HL-60 (cell line): ENCODE results near the gene IL17D.

Source experiments
- DNase-seq, 2 experiments: peaks; one replicate each; pipeline ENCODE4 v3.0.0-alpha.2; 2010 to 2020; ENCODE audit warnings: low read depth in 1 of 2, low spot score in 1 of 2
- H3K27ac ChIP-seq: fragments of 250-450 bp; sonication (Bioruptor Pico); replicated peaks from 2 replicates; pipeline ENCODE4 v1.5.1; 2020; ENCODE audit warnings: mild to moderate bottlenecking, moderate library complexity
- H3K27me3 ChIP-seq: fragments of 250-450 bp; sonication (Bioruptor Pico); 2 replicates; pipeline ENCODE4 v1.5.1; 2021; ENCODE audit warnings: mild to moderate bottlenecking, moderate library complexity; ENCODE audit not compliant: insufficient read depth, poor library complexity, severe bottlenecking
- H3K4me3 ChIP-seq: replicated peaks from 2 replicates; pipeline ENCODE4 v1.5.1; 2011; ENCODE audit warnings: mild to moderate bottlenecking, control low read depth, low read length; ENCODE audit not compliant: insufficient read depth
- GABPA ChIP-seq: IDR thresholded peaks from 2 replicates; pipeline ENCODE4 v1.6.1; 2012; ENCODE audit warnings: low read depth
- POLR2AphosphoS5 ChIP-seq: IDR thresholded peaks from 2 replicates; pipeline ENCODE4 v1.6.1; 2012; ENCODE audit warnings: low read depth
- REST ChIP-seq: IDR thresholded peaks from 2 replicates; pipeline ENCODE4 v1.6.1; 2012; ENCODE audit warnings: low read depth; ENCODE audit not compliant: insufficient replicate concordance
- SPI1 ChIP-seq: IDR thresholded peaks from 2 replicates; pipeline ENCODE4 v1.6.1; 2012; ENCODE audit warnings: low read depth, mild to moderate bottlenecking, borderline replicate concordance
- TF ChIP-seq, protein P1 (sequence below): IDR thresholded peaks from one replicate; pipeline ENCODE4 v1.5.1; 2011; ENCODE audit warnings: low read length, control low read depth, inconsistent platforms; ENCODE audit not compliant: insufficient read depth

Gene IL17D

GRCh38 chr13:20714563-20715329 is 11.2 kb downstream of the IL17D start:
- Histone ChIP-seq H3K27ac (no peak overlapping the region), H3K27me3 (no peaks in the 10 kb centered on the region), H3K4me3 (no peak overlapping the region)
- DNase-seq = no peak
- TF ChIP-seq, protein P1, sequence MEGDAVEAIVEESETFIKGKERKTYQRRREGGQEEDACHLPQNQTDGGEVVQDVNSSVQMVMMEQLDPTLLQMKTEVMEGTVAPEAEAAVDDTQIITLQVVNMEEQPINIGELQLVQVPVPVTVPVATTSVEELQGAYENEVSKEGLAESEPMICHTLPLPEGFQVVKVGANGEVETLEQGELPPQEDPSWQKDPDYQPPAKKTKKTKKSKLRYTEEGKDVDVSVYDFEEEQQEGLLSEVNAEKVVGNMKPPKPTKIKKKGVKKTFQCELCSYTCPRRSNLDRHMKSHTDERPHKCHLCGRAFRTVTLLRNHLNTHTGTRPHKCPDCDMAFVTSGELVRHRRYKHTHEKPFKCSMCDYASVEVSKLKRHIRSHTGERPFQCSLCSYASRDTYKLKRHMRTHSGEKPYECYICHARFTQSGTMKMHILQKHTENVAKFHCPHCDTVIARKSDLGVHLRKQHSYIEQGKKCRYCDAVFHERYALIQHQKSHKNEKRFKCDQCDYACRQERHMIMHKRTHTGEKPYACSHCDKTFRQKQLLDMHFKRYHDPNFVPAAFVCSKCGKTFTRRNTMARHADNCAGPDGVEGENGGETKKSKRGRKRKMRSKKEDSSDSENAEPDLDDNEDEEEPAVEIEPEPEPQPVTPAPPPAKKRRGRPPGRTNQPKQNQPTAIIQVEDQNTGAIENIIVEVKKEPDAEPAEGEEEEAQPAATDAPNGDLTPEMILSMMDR = no peak
- TF ChIP-seq GABPA (no peak), POLR2AphosphoS5 (no peak), REST (no peak), SPI1 (no peak)

GRCh38 chr13:20715330-20715712 is 11.8 kb downstream of the IL17D start:
- Histone ChIP-seq H3K4me3 (no peak overlapping the region), H3K27me3 (no peaks in the 10 kb centered on the region), H3K27ac (no peak overlapping the region)
- DNase-seq = no peak
- TF ChIP-seq, protein P1 = no peak
- TF ChIP-seq POLR2AphosphoS5 (no peak), REST (no peak), GABPA (no peak), SPI1 (no peak)

- no peak overlapping the region for H3K4me3 ChIP-seq
- no peak for DNase-seq
- TF ChIP-seq POLR2AphosphoS5 = no peak
- TF ChIP-seq GABPA = no peak
- no peak for TF ChIP-seq REST
- TF ChIP-seq, protein P1 = no peak
- no peak for TF ChIP-seq SPI1
- H3K27me3 ChIP-seq = no peaks in the 10 kb centered on the region
- H3K27ac ChIP-seq = no peak overlapping the region
Measured at GRCh38 chr13:20716951-20717350, 13.5 kb downstream of the IL17D start.
